ENCODE data around the gene CCDC7.

Gene CCDC7

DNA sequence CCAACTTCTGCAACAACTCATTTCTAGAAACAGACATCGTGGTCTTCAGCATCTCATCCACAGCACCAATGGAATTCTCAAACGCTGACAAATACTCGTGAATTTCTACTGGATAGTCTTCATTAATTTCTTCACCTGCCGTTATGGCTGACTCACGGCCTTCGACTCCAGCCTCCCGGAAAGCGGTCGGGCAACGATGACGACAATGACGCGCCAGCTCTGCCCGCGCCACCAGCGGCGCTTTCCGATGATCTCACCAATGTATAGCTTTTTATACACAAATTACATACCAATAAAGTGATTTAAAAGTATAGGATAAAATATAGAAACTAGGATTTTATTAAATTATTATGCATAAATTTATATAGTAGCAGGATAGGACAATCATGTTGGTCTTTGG is 65.7 kb downstream of the CCDC7 start:
- peaks cover 7% of the 10 kb centered on the region for H3K9me3 ChIP-seq (ENCODE audit: control insufficient read depth, low read length)
- H3K4me1 ChIP-seq (ENCODE audit: control insufficient read depth, insufficient read depth, low read depth, low read length), result no peaks in the 10 kb centered on the region
- H3K36me3 ChIP-seq (ENCODE audit: control insufficient read depth in 1 of 2, insufficient read depth in 2 of 2, low read depth in 1 of 2, low read length in 2 of 2), result peaks cover 0 to under 1% of the 10 kb centered on the region in 2 experiments
- no peak for DNase-seq
- no peak overlapping the region for H3K18ac ChIP-seq (ENCODE audit: low read depth in 1 of 2, low read length in 2 of 2)
- H4K91ac ChIP-seq (ENCODE audit: low read length), result no peak overlapping the region
- no peak overlapping the region for H3K4me2 ChIP-seq (ENCODE audit: low read length, poor library complexity, severe bottlenecking)
- no peaks in the 10 kb centered on the region for H3K79me1 ChIP-seq (replicated peaks; ENCODE audit: low read length, poor library complexity, severe bottlenecking)
- H3K27ac ChIP-seq (ENCODE audit: low read length, poor library complexity, severe bottlenecking), result no peak overlapping the region
- no peak overlapping the region for H4K8ac ChIP-seq (ENCODE audit: low read length)
- H2AK5ac ChIP-seq (ENCODE audit: low read length, severe bottlenecking), result no peak overlapping the region
- no peaks in the 10 kb centered on the region for H3K27me3 ChIP-seq (ENCODE audit: control insufficient read depth in 1 of 2, insufficient read depth in 1 of 2, low read length in 2 of 2)
- H2BK120ac ChIP-seq (ENCODE audit: low read depth, low read length), result no peak overlapping the region
- H3K23ac ChIP-seq (ENCODE audit: low read length in 2 of 2), result no peak overlapping the region
- no peak overlapping the region for H2BK12ac ChIP-seq (ENCODE audit: low read length in 2 of 2)
- 93% methylated on average over 11 of the region's 18 CpGs for WGBS
- no peak overlapping the region for H3K4ac ChIP-seq (ENCODE audit: low read depth in 1 of 2, low read length in 2 of 2)
- no peak overlapping the region for H2BK5ac ChIP-seq (ENCODE audit: low read depth, low read length, poor library complexity, severe bottlenecking)
- H2AFZ ChIP-seq (ENCODE audit: low read depth, low read length), result no peak overlapping the region
- H2BK15ac ChIP-seq (ENCODE audit: low read depth, poor library complexity, severe bottlenecking), result no peak overlapping the region
- H3K4me3 ChIP-seq (ENCODE audit: insufficient read depth in 1 of 2, low read depth in 1 of 2, low read length in 2 of 2), result no peak overlapping the region
- H3K9ac ChIP-seq (ENCODE audit: low read length), result no peak overlapping the region
- H3K14ac ChIP-seq (ENCODE audit: low read length in 2 of 2), result no peak overlapping the region

DNA sequence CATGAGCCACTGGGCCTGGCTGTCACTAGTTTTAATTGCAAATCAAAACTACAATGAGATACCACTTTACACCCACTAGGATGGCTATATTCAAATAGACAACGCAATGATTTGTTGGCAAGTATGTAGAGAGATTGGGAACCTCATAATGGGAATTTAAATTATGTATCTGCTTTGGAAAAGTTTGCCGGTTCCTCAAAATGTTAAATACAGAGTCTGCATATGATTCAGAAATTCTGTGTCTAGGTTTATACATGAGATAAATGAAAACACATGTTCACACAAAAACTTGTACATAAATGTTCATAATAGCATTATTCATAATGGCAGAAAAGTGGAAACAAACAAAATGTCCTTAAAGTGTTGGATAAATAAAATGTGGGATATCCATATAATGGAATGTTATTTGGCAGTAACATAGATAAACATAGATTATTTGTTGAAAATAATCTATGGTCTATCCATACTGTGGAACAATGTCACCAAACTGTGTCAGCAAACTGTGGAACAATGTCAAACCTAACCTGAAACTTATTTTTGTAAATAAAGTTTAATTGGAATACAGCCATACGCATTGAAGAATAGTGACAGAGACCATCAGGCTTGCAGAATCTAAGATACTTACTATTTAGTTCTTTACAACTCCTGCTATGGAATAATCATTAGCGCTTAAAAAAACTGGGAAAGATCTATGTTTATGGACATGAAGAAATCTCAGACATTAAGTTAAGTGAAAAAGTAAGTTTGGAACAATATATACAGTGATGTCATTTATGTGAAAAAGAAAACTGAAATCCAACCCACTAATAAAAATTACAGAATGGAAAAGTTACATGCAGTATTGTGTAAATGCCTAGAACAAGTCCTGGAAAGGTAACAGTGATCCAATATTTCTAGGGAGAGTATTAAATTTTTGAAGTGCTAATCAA is 70.9 kb downstream of the CCDC7 start:
- no peak overlapping the region for H4K8ac ChIP-seq (ENCODE audit: low read length)
- no peak overlapping the region for H3K4ac ChIP-seq (ENCODE audit: low read depth in 1 of 2, low read length in 2 of 2)
- no peak overlapping the region for H4K91ac ChIP-seq (ENCODE audit: low read length)
- H3K18ac ChIP-seq (ENCODE audit: low read depth in 1 of 2, low read length in 2 of 2), result no peak overlapping the region
- no peak overlapping the region for H3K23ac ChIP-seq (ENCODE audit: low read length in 2 of 2)
- H2AFZ ChIP-seq (ENCODE audit: low read depth, low read length), result no peak overlapping the region
- 100% methylated on average over 2 of the region's 4 CpGs for WGBS
- no peaks in the 10 kb centered on the region for H3K36me3 ChIP-seq (ENCODE audit: control insufficient read depth in 1 of 2, insufficient read depth in 2 of 2, low read depth in 1 of 2, low read length in 2 of 2)
- no peaks in the 10 kb centered on the region for H3K79me1 ChIP-seq (replicated peaks; ENCODE audit: low read length, poor library complexity, severe bottlenecking)
- no peak overlapping the region for H2BK5ac ChIP-seq (ENCODE audit: low read depth, low read length, poor library complexity, severe bottlenecking)
- peaks cover 26% of the 10 kb centered on the region for H3K9me3 ChIP-seq (ENCODE audit: control insufficient read depth, low read length)
- no peak overlapping the region for H3K4me3 ChIP-seq (ENCODE audit: insufficient read depth in 1 of 2, low read depth in 1 of 2, low read length in 2 of 2)
- no peaks in the 10 kb centered on the region for H3K27me3 ChIP-seq (ENCODE audit: control insufficient read depth in 1 of 2, insufficient read depth in 1 of 2, low read length in 2 of 2)
- H3K4me2 ChIP-seq (ENCODE audit: low read length, poor library complexity, severe bottlenecking), result no peak overlapping the region
- no peak overlapping the region for H2AK5ac ChIP-seq (ENCODE audit: low read length, severe bottlenecking)
- no peaks in the 10 kb centered on the region for H3K4me1 ChIP-seq (ENCODE audit: control insufficient read depth, insufficient read depth, low read depth, low read length)
- H3K9ac ChIP-seq (ENCODE audit: low read length), result no peak overlapping the region
- H2BK12ac ChIP-seq (ENCODE audit: low read length in 2 of 2), result no peak overlapping the region
- H3K14ac ChIP-seq (ENCODE audit: low read length in 2 of 2), result no peak overlapping the region
- DNase-seq, result no peak
- no peak overlapping the region for H3K27ac ChIP-seq (ENCODE audit: low read length, poor library complexity, severe bottlenecking)
- no peak overlapping the region for H2BK120ac ChIP-seq (ENCODE audit: low read depth, low read length)
- H2BK15ac ChIP-seq (ENCODE audit: low read depth, poor library complexity, severe bottlenecking), result no peak overlapping the region

- H3K4me1 ChIP-seq (ENCODE audit: control insufficient read depth, insufficient read depth, low read depth, low read length), result no peaks in the 10 kb centered on the region
- H3K4me3 ChIP-seq (ENCODE audit: insufficient read depth in 1 of 2, low read depth in 1 of 2, low read length in 2 of 2), result no peak overlapping the region
- no peak overlapping the region for H3K9ac ChIP-seq (ENCODE audit: low read length)
- no peak overlapping the region for H3K4me2 ChIP-seq (ENCODE audit: low read length, poor library complexity, severe bottlenecking)
- no peak overlapping the region for H4K8ac ChIP-seq (ENCODE audit: low read length)
- no peak overlapping the region for H2AK5ac ChIP-seq (ENCODE audit: low read length, severe bottlenecking)
- no peak overlapping the region for H3K18ac ChIP-seq (ENCODE audit: low read depth in 1 of 2, low read length in 2 of 2)
- no peaks in the 10 kb centered on the region for H3K79me1 ChIP-seq (replicated peaks; ENCODE audit: low read length, poor library complexity, severe bottlenecking)
- peaks cover 27% of the 10 kb centered on the region for H3K9me3 ChIP-seq (ENCODE audit: control insufficient read depth, low read length)
- no peak overlapping the region for H3K4ac ChIP-seq (ENCODE audit: low read depth in 1 of 2, low read length in 2 of 2)
- no peak overlapping the region for H3K27ac ChIP-seq (ENCODE audit: low read length, poor library complexity, severe bottlenecking)
- no peak overlapping the region for H4K91ac ChIP-seq (ENCODE audit: low read length)
- H2AFZ ChIP-seq (ENCODE audit: low read depth, low read length), result no peak overlapping the region
- H3K36me3 ChIP-seq (ENCODE audit: control insufficient read depth in 1 of 2, insufficient read depth in 2 of 2, low read depth in 1 of 2, low read length in 2 of 2), result no peaks in the 10 kb centered on the region
- H3K27me3 ChIP-seq (ENCODE audit: control insufficient read depth in 1 of 2, insufficient read depth in 1 of 2, low read length in 2 of 2), result no peaks in the 10 kb centered on the region
- no peak for DNase-seq
- H2BK15ac ChIP-seq (ENCODE audit: low read depth, poor library complexity, severe bottlenecking), result no peak overlapping the region
- H2BK12ac ChIP-seq (ENCODE audit: low read length in 2 of 2), result no peak overlapping the region
- no peak overlapping the region for H3K14ac ChIP-seq (ENCODE audit: low read length in 2 of 2)
- no peak overlapping the region for H2BK120ac ChIP-seq (ENCODE audit: low read depth, low read length)
- H3K23ac ChIP-seq (ENCODE audit: low read length in 2 of 2), result no peak overlapping the region
- H2BK5ac ChIP-seq (ENCODE audit: low read depth, low read length, poor library complexity, severe bottlenecking), result no peak overlapping the region
Observed at GRCh38 chr10:32530231-32530630, 84.3 kb downstream of the CCDC7 start.

- WGBS, result 88% methylated on average over 3 of the region's 3 CpGs
- no peak overlapping the region for H3K9ac ChIP-seq (ENCODE audit: low read length)
- DNase-seq, result no peak
- no peaks in the 10 kb centered on the region for H3K36me3 ChIP-seq (ENCODE audit: control insufficient read depth in 1 of 2, insufficient read depth in 2 of 2, low read depth in 1 of 2, low read length in 2 of 2)
- no peak overlapping the region for H2BK120ac ChIP-seq (ENCODE audit: low read depth, low read length)
- no peak overlapping the region for H3K4me3 ChIP-seq (ENCODE audit: insufficient read depth in 1 of 2, low read depth in 1 of 2, low read length in 2 of 2)
- no peak overlapping the region for H2AK5ac ChIP-seq (ENCODE audit: low read length, severe bottlenecking)
- no peak overlapping the region for H4K8ac ChIP-seq (ENCODE audit: low read length)
- H2AFZ ChIP-seq (ENCODE audit: low read depth, low read length), result no peak overlapping the region
- H2BK5ac ChIP-seq (ENCODE audit: low read depth, low read length, poor library complexity, severe bottlenecking), result no peak overlapping the region
- no peak overlapping the region for H3K18ac ChIP-seq (ENCODE audit: low read depth in 1 of 2, low read length in 2 of 2)
- H3K14ac ChIP-seq (ENCODE audit: low read length in 2 of 2), result no peak overlapping the region
- no peak overlapping the region for H3K27ac ChIP-seq (ENCODE audit: low read length, poor library complexity, severe bottlenecking)
- no peaks in the 10 kb centered on the region for H3K4me1 ChIP-seq (ENCODE audit: control insufficient read depth, insufficient read depth, low read depth, low read length)
- H2BK12ac ChIP-seq (ENCODE audit: low read length in 2 of 2), result no peak overlapping the region
- H3K4me2 ChIP-seq (ENCODE audit: low read length, poor library complexity, severe bottlenecking), result no peak overlapping the region
- no peak overlapping the region for H3K23ac ChIP-seq (ENCODE audit: low read length in 2 of 2)
- H2BK15ac ChIP-seq (ENCODE audit: low read depth, poor library complexity, severe bottlenecking), result no peak overlapping the region
- H3K4ac ChIP-seq (ENCODE audit: low read depth in 1 of 2, low read length in 2 of 2), result no peak overlapping the region
- no peaks in the 10 kb centered on the region for H3K27me3 ChIP-seq (ENCODE audit: control insufficient read depth in 1 of 2, insufficient read depth in 1 of 2, low read length in 2 of 2)
- H3K9me3 ChIP-seq (ENCODE audit: control insufficient read depth, low read length), result peaks cover 23% of the 10 kb centered on the region
- no peak overlapping the region for H4K91ac ChIP-seq (ENCODE audit: low read length)
- H3K79me1 ChIP-seq (replicated peaks; ENCODE audit: low read length, poor library complexity, severe bottlenecking), result no peaks in the 10 kb centered on the region
Observed at GRCh38 chr10:32538256-32538655, 92.3 kb downstream of the CCDC7 start.

All from mesenchymal stem cell (in vitro differentiated cells and primary cell).